A549 (cell line): ENCODE data around the gene HOXC10. TPM values are rescaled to one million over a fixed set of nuclear protein-coding genes. Genes with fewer than 3 reads are reported as not detected.

Source experiments
- ATAC-seq, 2 experiments: fragments of 200-7000 bp in 1 of 2; fragments of >200 bp in 1 of 2; cut with Nextera tagmentation in 1 of 2; cut with Tn5 transposase in 1 of 2; 3 replicates each; pipeline versions ENCODE4 v1.8.0 to v1.9.1; 2018 to 2020; ENCODE audit warnings: mild to moderate bottlenecking in 1 of 2, moderate library complexity in 1 of 2
- CTCF ChIA-PET: fragments of 300-600 bp; sonication (Branson Sonifier 250); formaldehyde crosslinking; extraction: SDS; loops from one replicate; lab custom pipeline; 2021; ENCODE audit warnings: antibody characterized with exemption, inconsistent platforms; lab: Yijun Ruan, JAX
- POLR2A ChIA-PET: fragments of 350-600 bp; formaldehyde crosslinking; extraction: SDS; loops from one replicate; lab custom pipeline; 2021; ENCODE audit warnings: antibody characterized with exemption, inconsistent platforms; lab: Yijun Ruan, JAX
- DNase-seq, 2 experiments: peaks; one replicate each; pipeline versions ENCODE4 v3.0.0 to v3.0.0-alpha.2; 2011 to 2016; ENCODE audit warnings: low read depth in 1 of 2, low spot score in 1 of 2
- FAIRE-seq: peaks from 2 replicates; lab custom pipeline; 2011; peaks lifted over from hg19 to GRCh38; lab: Jason Lieb, UNC
- H3K27ac ChIP-seq, 2 experiments: fragments of >200 bp; sonication (Bioruptor Twin); formaldehyde crosslinking; 3 replicates each; pipeline ENCODE4 v1.5.1; 2016 to 2017
- H3K4me1 ChIP-seq: fragments of >200 bp; sonication (Bioruptor Twin); formaldehyde crosslinking; 3 replicates; pipeline ENCODE4 v1.6.1; 2016
- H3K4me2 ChIP-seq: fragments of >200 bp; sonication (Bioruptor Twin); formaldehyde crosslinking; 3 replicates; pipeline ENCODE4 v1.6.1; 2016
- H3K4me3 ChIP-seq: fragments of >200 bp; sonication (Bioruptor Twin); formaldehyde crosslinking; 3 replicates; pipeline ENCODE4 v1.5.1; 2016
- H3K9me3 ChIP-seq: fragments of >200 bp; sonication (Bioruptor Twin); formaldehyde crosslinking; 3 replicates; pipeline ENCODE4 v1.6.1; 2016
- ATOH8 ChIP-seq: fragments of 250-450 bp; sonication (Bioruptor Pico); IDR thresholded peaks from 2 replicates; pipeline ENCODE4 v1.5.0; 2020; ENCODE audit warnings: low read depth, mild to moderate bottlenecking, moderate library complexity
- BCL3 ChIP-seq: fragments of >200 bp; sonication (Bioruptor Twin); formaldehyde crosslinking; IDR thresholded peaks from 3 replicates; pipeline ENCODE4 v1.6.1; 2016
- ELK1 ChIP-seq: fragments of 150-350 bp; IDR thresholded peaks from 2 replicates; pipeline ENCODE4 v1.6.1; 2014; ENCODE audit warnings: low read depth, mild to moderate bottlenecking, low read length
- GATA3 ChIP-seq: IDR thresholded peaks from 2 replicates; pipeline ENCODE4 v1.6.1; 2012; ENCODE audit warnings: borderline replicate concordance
- HDAC2 ChIP-seq: fragments of 200-600 bp; sonication (generic); IDR thresholded peaks from 2 replicates; pipeline ENCODE4 v1.6.1; 2016
- HEYL ChIP-seq: fragments of 250-450 bp; sonication (Bioruptor Pico); IDR thresholded peaks from 2 replicates; pipeline ENCODE4 v1.8.0; 2021; ENCODE audit warnings: mild to moderate bottlenecking, moderate library complexity
- HOXB13 ChIP-seq: fragments of 250-450 bp; sonication (Bioruptor Pico); IDR thresholded peaks from 2 replicates; pipeline ENCODE4 v1.5.0; 2020; ENCODE audit warnings: low read depth, mild to moderate bottlenecking, moderate library complexity
- JUN ChIP-seq, 2 experiments: fragments of >200 bp; sonication (Bioruptor Twin); formaldehyde crosslinking; IDR thresholded peaks; 2 replicates in 1 of 2; 3 replicates in 1 of 2; pipeline ENCODE4 v1.6.1; 2016 to 2017
- JUNB ChIP-seq: fragments of >200 bp; sonication (Bioruptor Twin); formaldehyde crosslinking; IDR thresholded peaks from 2 replicates; pipeline ENCODE4 v1.6.1; 2016
- KDM5A ChIP-seq: fragments of 200-600 bp; sonication (generic); IDR thresholded peaks from 2 replicates; pipeline ENCODE4 v1.6.1; 2016; ENCODE audit warnings: antibody characterized with exemption, mild to moderate bottlenecking
- MYC ChIP-seq: IDR thresholded peaks from 2 replicates; pipeline ENCODE4 v1.6.1; 2012; ENCODE audit warnings: mild to moderate bottlenecking, inconsistent platforms, low read length, improper control_type of control experiment, borderline replicate concordance
- NFE2L2 ChIP-seq: fragments of 150-350 bp; conservative IDR thresholded peaks from 2 replicates; pipeline ENCODE4 v1.6.1; 2014; ENCODE audit warnings: low read length
- NPAS2 ChIP-seq: fragments of 250-450 bp; sonication (Bioruptor Pico); IDR thresholded peaks from 2 replicates; pipeline ENCODE4 v1.8.0; 2022; ENCODE audit warnings: mild to moderate bottlenecking, moderate library complexity, borderline replicate concordance
- POLR2AphosphoS2 ChIP-seq: conservative IDR thresholded peaks from 2 replicates; pipeline ENCODE4 v1.6.1; 2012; ENCODE audit warnings: low read length, improper control_type of control experiment, inconsistent platforms
- RCOR1 ChIP-seq: fragments of 150-350 bp; IDR thresholded peaks from 2 replicates; pipeline ENCODE4 v1.6.1; 2014; ENCODE audit warnings: antibody characterized with exemption, low read length, low read depth
- RFX5 ChIP-seq: fragments of 450-650 bp; IDR thresholded peaks from 2 replicates; pipeline ENCODE4 v1.7.1; 2014; ENCODE audit warnings: antibody characterized with exemption, mild to moderate bottlenecking, moderate library complexity
- RNF2 ChIP-seq: fragments of 200-600 bp; sonication (generic); IDR thresholded peaks from 2 replicates; pipeline ENCODE4 v1.6.1; 2016; ENCODE audit warnings: low read depth, mild to moderate bottlenecking, antibody characterized with exemption, moderate library complexity, borderline replicate concordance
- SREBF2 ChIP-seq: fragments of 450-650 bp; IDR thresholded peaks from 2 replicates; pipeline ENCODE4 v1.6.1; 2014; ENCODE audit warnings: mild to moderate bottlenecking, moderate library complexity
- USF2 ChIP-seq: fragments of 450-650 bp; IDR thresholded peaks from 2 replicates; pipeline ENCODE4 v1.6.1; 2014; ENCODE audit warnings: antibody characterized with exemption
- ZC3H11A ChIP-seq: fragments of 450-650 bp; IDR thresholded peaks from 2 replicates; pipeline ENCODE4 v1.6.1; 2014; ENCODE audit warnings: antibody characterized with exemption, mild to moderate bottlenecking
- ZFP36 ChIP-seq: fragments of 450-650 bp; IDR thresholded peaks from 2 replicates; pipeline ENCODE4 v1.6.1; 2014; ENCODE audit warnings: borderline replicate concordance; ENCODE audit not compliant: partially characterized antibody
- ZSCAN20 ChIP-seq: fragments of 250-450 bp; sonication (Bioruptor Pico); IDR thresholded peaks from 2 replicates; pipeline ENCODE4 v1.8.0; 2022; ENCODE audit warnings: mild to moderate bottlenecking, moderate library complexity
- WGBS: methylation state at CpG from one replicate; pipeline ENCODE4 v1.1.6; 2017; ENCODE audit errors: missing lambda C conversion rate; 5-methylcytosine and 5-hydroxymethylcytosine counted together
- polyA plus RNA-seq, 4 experiments: library from polyadenylated mRNA; depleted of rRNA in 3 of 4; stranded (reverse); fragments of >200 nt; fragmentation: RNase III in 1 of 4; extraction: RNeasy Plus Mini Kit Qiagen cat#74134 plus additional on column Dnase treatment in 1 of 4; gene quantifications; 2 replicates in 3 of 4; 3 replicates in 1 of 4; pipeline ENCODE4 v1.2.3, GENCODE V29; 2011 to 2017

Gene HOXC10
- polyA plus RNA-seq, 2 of the 4 experiments (the other 2 are of a cell fraction): 2.9 to 3.2 TPM

GRCh38 chr12:53954694-53955035 lies 30.3 kb upstream of the HOXC10 start, which contains the start of gene HOXC12:
HOXC12 (plus strand) TSS chr12:53954903; CDS start chr12:53954930, 27 bp downstream.
- POLR2A ChIA-PET: no interaction called here
- 0 out of 2 replicates have a peak, but pooled peaks have one; percentile 12 for TF ChIP-seq USF2
- no peak for TF ChIP-seq SREBF2
- TF ChIP-seq, all 56 proteins: peak for 1
- H3K9me3 ChIP-seq: no peaks in the 10 kb centered on the region
- no peak within 1 kb of the TSS for H3K4me2 ChIP-seq
- ATAC-seq (no peak), FAIRE-seq (no peak), DNase-seq (no peak)
- WGBS: 69% methylated on average over 20 of the region's 20 CpGs
- CTCF ChIA-PET: interaction anchor here (0.6 to 1.7 kb wide), 12 partner anchors 12 to 209 kb away, joined by 3 to 9 read pairs (median 3); partner anchors contain the start of genes HOXC10 and HOXC13
- 0 out of 3 replicates have a peak, but pooled peaks cover 3% of the 10 kb centered on the region for H3K4me1 ChIP-seq
- H3K27ac ChIP-seq: no peak within 1 kb of the TSS
- no peak within 1 kb of the TSS for H3K4me3 ChIP-seq

- Histone ChIP-seq H3K4me3 (no peak overlapping the region), H3K4me1 (0 out of 3 replicates have a peak, but pooled peaks cover 2% of the 10 kb centered on the region), H3K4me2 (no peak overlapping the region), H3K27ac (no peak overlapping the region), H3K9me3 (no peaks in the 10 kb centered on the region)
- FAIRE-seq: no peak
- ChIA-PET CTCF (interaction anchor here (0.6 to 1.8 kb wide), 7 partner anchors 13 to 209 kb away, joined by 3 to 9 read pairs (median 5); partner anchors contain the start of genes HOXC10 and HOXC13), POLR2A (no interaction called here)
- TF ChIP-seq NFE2L2 (no peak), POLR2AphosphoS2 (no peak), HDAC2 (no peak), RFX5 (no peak), RCOR1 (no peak), KDM5A (no peak), HOXB13 (CRISPR knock-in tag) (no peak), HEYL (CRISPR knock-in tag) (no peak), ZC3H11A (no peak), BCL3 (no peak), ELK1 (no peak), NPAS2 (CRISPR knock-in tag) (no peak), MYC (no peak)
- WGBS: 90% methylated on average over 86 of the region's 86 CpGs
- DNase-seq: no peak
- ATAC-seq: no peak
Measured at GRCh38 chr12:53955036-53955775, 29.7 kb upstream of the HOXC10 start.

- ChIA-PET CTCF (interaction anchor here (1.4 to 1.8 kb wide), 3 partner anchors 17 to 210 kb away, joined by 3 to 9 read pairs (median 6); partner anchors contain the start of genes HOXC10 and HOXC13), POLR2A (no interaction called here)
- Histone ChIP-seq H3K4me2 (no peak overlapping the region), H3K27ac (no peak overlapping the region), H3K4me1 (no peaks in the 10 kb centered on the region), H3K9me3 (no peaks in the 10 kb centered on the region), H3K4me3 (no peak overlapping the region)
- FAIRE-seq: no peak
- WGBS: 90% methylated on average over 10 of the region's 10 CpGs
- DNase-seq: no peak
- ATAC-seq: no peak
- TF ChIP-seq JUN (IDR thresholded peaks at IDR 0.05) (no peak), ATOH8 (CRISPR knock-in tag) (no peak), ZSCAN20 (CRISPR knock-in tag) (no peak), GATA3 (no peak), NFE2L2 (no peak), ZFP36 (no peak), RNF2 (no peak), RFX5 (no peak), KDM5A (no peak), JUNB (no peak)
Measured at GRCh38 chr12:53955776-53956250, 29.1 kb upstream of the HOXC10 start.
